Gastroesophageal sphincter (tissue), 3 donors: Measurements from ENCODE around the gene TKT.

ENCODE experiments used
- CTCF ChIP-seq, 4 experiments: fragments of 200-600 bp in 2 of 4; fragments of 450-650 bp in 2 of 4; sonication (generic) in 1 of 4; IDR thresholded peaks; one replicate each; pipeline ENCODE4 v1.5.1; 2017 to 2019; ENCODE audit warnings: antibody characterized with exemption in 4 of 4, mild to moderate bottlenecking in 2 of 4, moderate library complexity in 2 of 4
- EP300 ChIP-seq: sonication (generic); formaldehyde crosslinking; IDR thresholded peaks from one replicate; pipeline ENCODE4 v1.6.1; 2017; ENCODE audit warnings: antibody characterized with exemption, mild to moderate bottlenecking
- POLR2A ChIP-seq, 2 donors: fragments of 450-650 bp; IDR thresholded peaks; one replicate each; pipeline ENCODE4 v1.6.1; 2017; ENCODE audit warnings: antibody characterized with exemption in 2 of 2, mild to moderate bottlenecking in 2 of 2, moderate library complexity in 1 of 2
- POLR2AphosphoS5 ChIP-seq: sonication (generic); formaldehyde crosslinking; IDR thresholded peaks from one replicate; pipeline ENCODE4 v1.6.1; 2017; ENCODE audit warnings: antibody characterized with exemption

- TF ChIP-seq EP300 (no peak), CTCF (IDR thresholded peaks at IDR 0.05) (no peak), POLR2AphosphoS5 (no peak), POLR2A (IDR thresholded peaks at IDR 0.05) (no peak)
Measured at GRCh38 chr3:53198996-53199395, 56.8 kb downstream of the TKT start.
